Measurements from ENCODE around the gene CDH4. TPM values are rescaled to one million over a fixed set of nuclear protein-coding genes. Genes with fewer than 3 reads are reported as not detected.

Gene CDH4
- total and polyA plus RNA-seq, 2 of the 4 experiments (the other 2 are of a cell fraction), result 1.6 to 3.5 TPM

GRCh38 chr20:61895016-61895415, 643.0 kb downstream of the CDH4 start:
- H3K9me1 ChIP-seq (ENCODE audit: insufficient read depth, low read length), result no peaks in the 10 kb centered on the region
- no peak for ATAC-seq (ENCODE audit: low read depth)
- H3K9me3 ChIP-seq (ENCODE audit: control insufficient read depth, insufficient read depth, low read length), result peaks cover 2% of the 10 kb centered on the region
- no peak overlapping the region for H4K91ac ChIP-seq (ENCODE audit: insufficient read depth, low read depth, low read length)
- H3K18ac ChIP-seq (ENCODE audit: low read depth, low read length), result no peak overlapping the region
- no peak overlapping the region for H2BK120ac ChIP-seq (ENCODE audit: low read depth, low read length)
- no peaks in the 10 kb centered on the region; the same call in 1 of the 2 replicates for H3K27me3 ChIP-seq (ENCODE audit: control insufficient read depth, insufficient read depth, low read length)
- H3K14ac ChIP-seq (replicated peaks; ENCODE audit: low read depth, low read length), result no peak overlapping the region
- no peaks in the 10 kb centered on the region for H4K20me1 ChIP-seq (ENCODE audit: insufficient read depth, low read length)
- H2AK9ac ChIP-seq (replicated peaks; ENCODE audit: low read depth, low read length, poor library complexity), result no peak overlapping the region
- H4K5ac ChIP-seq (ENCODE audit: low read depth, low read length), result no peak overlapping the region
- H2BK20ac ChIP-seq (ENCODE audit: low read depth, low read length), result no peak overlapping the region
- intact Hi-C loops (cut with micrococcal nuclease), result loop anchor here (5.0 kb wide), 3 partner anchors 633 to 1838 kb away; no protein-coding TSS in a partner anchor
- whole genome bisulfite sequencing, 2 experiments (ENCODE audit: extremely low coverage in 2 of 2, insufficient read length in 1 of 2), result 84% methylated on average over 8 of the region's 22 CpGs; no CpG with 5 or more reads in 1 of the 2 experiments
- dilution Hi-C loops (cut with HindIII; ENCODE audit: low sequenced_read_pairs, unreplicated experiment), result no loop called here
- no peak for DNase-seq
- no peak overlapping the region for H3K9ac ChIP-seq (ENCODE audit: low read depth, low read length)
- no peaks in the 10 kb centered on the region for H3K36me3 ChIP-seq (ENCODE audit: control insufficient read depth, insufficient read depth, low read length)
- CTCF ChIA-PET, result no interaction called here
- no peak overlapping the region for H2AFZ ChIP-seq (replicated peaks; ENCODE audit: low read length, poor library complexity)
- H3K23ac ChIP-seq (ENCODE audit: low read depth, low read length), result no peak overlapping the region
- POLR2A ChIA-PET (ENCODE audit: unreplicated experiment), result no interaction called here
- in situ Hi-C loops (cut with MboI; ENCODE audit: low sequenced_read_pairs), result loop anchor here (10.0 to 25.0 kb wide), 3 partner anchors 633 to 1833 kb away; partner anchors contain the start of gene CDH4
- H2BK15ac ChIP-seq (ENCODE audit: low read depth, low read length), result no peak overlapping the region
- no peak overlapping the region for H3K27ac ChIP-seq (ENCODE audit: insufficient read depth, low read length)
- H3K4ac ChIP-seq (ENCODE audit: low read depth, low read length), result no peak overlapping the region
- H3K4me1 ChIP-seq (ENCODE audit: control insufficient read depth, insufficient read depth, low read length), result no peaks in the 10 kb centered on the region
- H3K4me3 ChIP-seq (ENCODE audit: insufficient read depth, low read depth, low read length), result no peak overlapping the region
- no peak overlapping the region for H3K56ac ChIP-seq (ENCODE audit: extremely low read depth, insufficient read depth, low read length)
- no peak overlapping the region for H4K8ac ChIP-seq (ENCODE audit: low read depth in 2 of 2, low read length in 2 of 2)
- H3K79me1 ChIP-seq (ENCODE audit: low read depth in 1 of 2, low read length in 2 of 2), result no peaks in the 10 kb centered on the region
- no peak overlapping the region for H3K4me2 ChIP-seq (ENCODE audit: low read depth, low read length)
- BruUV-seq (replicated peaks), result no TSS peak
- no peak overlapping the region for H2AK5ac ChIP-seq (ENCODE audit: low read depth, low read length)
- no peak for TF ChIP-seq CHD1 (IDR thresholded peaks at IDR 0.05; ENCODE audit: low read depth, low read length)
- no peak for TF ChIP-seq USF2 (IDR thresholded peaks at IDR 0.05; ENCODE audit: low read depth, low read length)
- no peak for TF ChIP-seq MXI1 (IDR thresholded peaks at IDR 0.05; ENCODE audit: borderline replicate concordance, low read depth, low read length)
- no peak for TF ChIP-seq CTCF (conservative IDR thresholded peaks at IDR 0.05; ENCODE audit: low read depth, low read length)
- TF ChIP-seq BHLHE40 (IDR thresholded peaks at IDR 0.05; ENCODE audit: low read depth, low read length), result no peak
- no peak for TF ChIP-seq FOS (IDR thresholded peaks at IDR 0.05; ENCODE audit: low read depth, low read length)
- TF ChIP-seq POLR2A (IDR thresholded peaks at IDR 0.05; ENCODE audit: low read depth, low read length), result no peak
- TF ChIP-seq NFE2L2 (IDR thresholded peaks at IDR 0.05; ENCODE audit: low read depth, low read length), result no peak
- TF ChIP-seq RFX5 (IDR thresholded peaks at IDR 0.05; ENCODE audit: low read depth, low read length), result no peak
- TF ChIP-seq SMC3 (IDR thresholded peaks at IDR 0.05; ENCODE audit: low read depth, low read length), result no peak
- no peak for TF ChIP-seq RCOR1 (IDR thresholded peaks at IDR 0.05; ENCODE audit: insufficient replicate concordance, low read length)
- TF ChIP-seq RAD21 (IDR thresholded peaks at IDR 0.05; ENCODE audit: low read length), result no peak
- TF ChIP-seq ELK1 (IDR thresholded peaks at IDR 0.05; ENCODE audit: borderline replicate concordance, low read depth, low read length), result no peak
- no peak for TF ChIP-seq CEBPB (IDR thresholded peaks at IDR 0.05; ENCODE audit: low read depth, low read length)
- TF ChIP-seq MAZ (IDR thresholded peaks at IDR 0.05; ENCODE audit: borderline replicate concordance, low read depth, low read length), result no peak
- TF ChIP-seq MAFK (IDR thresholded peaks at IDR 0.05; ENCODE audit: low read depth, low read length), result no peak
- no peak overlapping the region for H2BK5ac ChIP-seq (ENCODE audit: low read depth, low read length, poor library complexity, severe bottlenecking)

Measured in IMR-90 (cell line).